HG03354 (cell line): ENCODE measurements around the gene PRSS2.

Experiments used
- ATAC-seq: cut with Tn5 transposase; IDR thresholded peaks from one replicate; pipeline ENCODE4 v1.9.1; 2021; ENCODE audit warnings: mild to moderate bottlenecking; ENCODE audit not compliant: unreplicated experiment, poor library complexity, severe bottlenecking

Gene PRSS2

GRCh38 chr7:142812437-142813215 is 41.9 kb downstream of the PRSS2 start:
- ATAC-seq: no peak

- no peak for ATAC-seq
Observed at GRCh38 chr7:142813226-142813625, 42.5 kb downstream of the PRSS2 start.

DNA sequence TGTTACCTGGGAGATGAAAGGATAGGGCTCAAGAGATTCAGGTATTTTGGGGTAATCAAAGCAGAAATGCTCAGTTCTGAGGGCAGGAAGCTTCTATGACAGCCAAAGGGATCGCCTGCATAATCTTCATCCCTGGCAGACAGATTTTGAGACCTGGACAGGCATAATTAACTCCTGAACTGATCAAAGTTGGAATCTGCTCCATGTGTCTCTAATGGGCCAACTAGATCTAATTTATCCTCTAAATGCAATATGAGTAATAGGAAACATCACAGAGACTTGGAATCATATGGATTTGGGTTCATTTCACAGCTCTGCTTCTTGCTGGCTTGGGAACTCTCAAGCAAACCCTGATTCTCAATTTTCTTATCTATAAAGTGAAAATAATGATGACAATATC is 42.9 kb downstream of the PRSS2 start:
- no peak for ATAC-seq

GRCh38 chr7:142814451-142814850 is 43.7 kb downstream of the PRSS2 start:
- ATAC-seq: no peak

- ATAC-seq: no peak
Observed at GRCh38 chr7:142815134-142815533, 44.4 kb downstream of the PRSS2 start.

DNA sequence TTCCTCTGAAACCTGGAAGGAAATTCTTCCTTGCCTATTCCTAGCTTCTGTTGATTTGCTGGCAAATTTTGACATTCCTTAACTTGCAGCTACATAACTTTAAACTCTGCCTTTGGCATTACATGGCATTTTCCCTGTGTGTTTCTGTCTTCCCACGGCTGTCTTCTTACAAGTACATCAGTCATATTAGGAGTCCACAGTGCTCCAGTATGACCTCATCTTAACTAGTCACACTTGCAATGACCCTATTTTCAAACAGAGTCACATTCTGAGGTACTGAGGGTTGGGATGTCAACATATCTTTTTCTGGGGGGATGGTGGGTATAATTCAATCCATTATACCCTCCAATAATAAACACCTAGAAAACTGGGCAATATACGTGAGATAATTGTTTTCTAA is 46.7 kb downstream of the PRSS2 start:
- no peak for ATAC-seq

GRCh38 chr7:142819530-142819929 is 48.8 kb downstream of the PRSS2 start:
- no peak for ATAC-seq

- no peak for ATAC-seq
Observed at GRCh38 chr7:142822714-142823113, 51.9 kb downstream of the PRSS2 start.
